Activated gamma-delta T cell treated with Interleukin-2 at 50 U/mL for 16 hours (primary cell): ENCODE data around the gene TRIB2.

Experiments used
- DNase-seq: peaks from one replicate; pipeline ENCODE4 v3.0.0-alpha.2; 2020

Gene TRIB2

GRCh38 chr2:12787891-12788801 lies 71.4 kb downstream of the TRIB2 start:
- no peak for DNase-seq

DNA sequence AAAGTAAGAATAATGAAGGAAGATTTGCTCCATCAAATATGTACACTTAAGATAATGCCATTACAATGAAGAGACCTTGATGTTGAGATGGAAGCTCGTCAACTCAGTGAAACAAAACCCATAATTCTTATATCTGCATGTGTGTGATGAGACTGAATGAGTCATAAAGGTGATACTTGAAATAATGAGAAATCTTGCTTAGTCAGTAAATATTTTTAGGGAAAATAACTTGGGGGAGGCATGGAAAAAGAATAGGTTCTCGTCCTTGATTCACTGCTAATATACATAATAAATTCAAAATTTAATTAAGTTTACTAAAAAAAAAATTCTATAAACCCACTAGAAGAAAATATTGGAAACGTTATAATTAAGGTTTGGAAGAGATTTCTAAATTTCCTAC lies 75.2 kb downstream of the TRIB2 start:
- DNase-seq: no peak
